Testis (tissue), 2 donors: ENCODE data around the gene UTP11.

Experiments
- CTCF ChIP-seq, 3 experiments: fragments of 450-650 bp in 2 of 3; fragments of 200-600 bp in 1 of 3; sonication (generic) in 1 of 3; IDR thresholded peaks; one replicate each; pipeline ENCODE4 v1.5.1; 2016 to 2019; ENCODE audit warnings: antibody characterized with exemption in 3 of 3, mild to moderate bottlenecking in 2 of 3, moderate library complexity in 1 of 3
- POLR2A ChIP-seq: fragments of 450-650 bp; IDR thresholded peaks from one replicate; pipeline ENCODE4 v1.6.1; 2017; ENCODE audit warnings: antibody characterized with exemption, mild to moderate bottlenecking, moderate library complexity

GRCh38 chr1:38052750-38053415 is 40.3 kb downstream of the UTP11 start:
- TF ChIP-seq POLR2A, result no peak
- TF ChIP-seq CTCF (IDR thresholded peaks at IDR 0.05), result no peak
